HG03571 (cell line): ENCODE data around the gene RNF212.
"Not testable (repeated sequence)": the region's sequence is repeated elsewhere in the genome, so short reads cannot be mapped to it uniquely, and the experiment has no call there.

Experiments used
- ATAC-seq: cut with Tn5 transposase; IDR thresholded peaks from one replicate; pipeline ENCODE4 v1.9.1; 2021; ENCODE audit not compliant: unreplicated experiment

RNF212 gene

DNA sequence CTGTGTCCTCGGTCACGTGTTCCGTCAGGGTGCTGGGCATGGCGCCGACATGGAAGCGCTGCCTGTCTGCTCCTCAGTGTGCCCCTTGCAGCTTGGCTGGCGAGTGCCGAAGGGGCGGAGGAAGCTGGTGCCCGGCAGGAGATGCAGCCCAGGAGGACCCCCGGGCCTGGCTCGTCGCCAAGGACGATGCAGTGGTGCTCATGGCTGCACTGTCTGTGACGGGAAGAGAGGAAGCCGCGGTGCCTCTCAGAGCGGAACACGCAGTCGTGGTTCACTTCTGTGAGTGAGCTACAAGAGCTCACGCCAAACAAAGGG lies 63.8 kb downstream of the RNF212 start:
- ATAC-seq: no peak

DNA sequence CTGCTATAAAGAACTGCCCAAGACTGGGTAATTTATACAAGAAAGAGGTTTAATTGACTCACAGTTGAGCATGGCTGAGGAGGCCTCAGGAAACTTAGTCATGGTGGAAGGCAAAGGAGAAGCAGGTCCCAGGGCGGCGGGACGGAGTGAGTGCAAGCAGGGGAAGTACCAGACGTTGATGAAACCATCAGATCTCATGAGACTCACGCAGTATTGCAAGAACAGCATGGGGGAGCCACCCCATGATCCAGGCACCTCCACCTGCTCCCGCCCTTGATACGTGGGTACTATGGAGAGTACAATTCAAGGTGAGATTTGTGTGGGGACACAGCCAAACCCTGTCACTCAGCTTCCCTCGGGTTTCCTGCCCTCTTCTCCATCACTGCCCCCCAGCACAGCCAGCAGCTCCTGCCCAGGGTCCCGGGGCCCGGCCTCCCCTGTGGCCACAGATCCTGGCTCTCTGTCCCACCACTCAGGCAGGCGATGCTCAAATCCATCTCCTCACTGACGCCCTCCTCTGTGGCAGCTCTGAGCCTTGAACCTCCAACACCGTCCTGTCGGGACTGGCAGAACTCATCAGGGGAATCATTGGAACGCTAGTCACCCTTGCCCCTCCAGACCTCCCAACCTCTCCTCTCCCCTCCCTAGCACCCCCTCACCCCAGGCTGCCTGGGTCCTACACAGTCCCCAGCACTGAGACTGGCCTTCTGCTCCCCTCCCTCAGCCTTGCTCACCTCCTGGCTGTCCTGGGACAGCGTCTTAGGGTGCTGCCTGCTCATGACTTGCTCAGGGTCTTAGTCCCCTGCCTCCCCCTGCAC lies 64.4 kb downstream of the RNF212 start:
- ATAC-seq: no peak

DNA sequence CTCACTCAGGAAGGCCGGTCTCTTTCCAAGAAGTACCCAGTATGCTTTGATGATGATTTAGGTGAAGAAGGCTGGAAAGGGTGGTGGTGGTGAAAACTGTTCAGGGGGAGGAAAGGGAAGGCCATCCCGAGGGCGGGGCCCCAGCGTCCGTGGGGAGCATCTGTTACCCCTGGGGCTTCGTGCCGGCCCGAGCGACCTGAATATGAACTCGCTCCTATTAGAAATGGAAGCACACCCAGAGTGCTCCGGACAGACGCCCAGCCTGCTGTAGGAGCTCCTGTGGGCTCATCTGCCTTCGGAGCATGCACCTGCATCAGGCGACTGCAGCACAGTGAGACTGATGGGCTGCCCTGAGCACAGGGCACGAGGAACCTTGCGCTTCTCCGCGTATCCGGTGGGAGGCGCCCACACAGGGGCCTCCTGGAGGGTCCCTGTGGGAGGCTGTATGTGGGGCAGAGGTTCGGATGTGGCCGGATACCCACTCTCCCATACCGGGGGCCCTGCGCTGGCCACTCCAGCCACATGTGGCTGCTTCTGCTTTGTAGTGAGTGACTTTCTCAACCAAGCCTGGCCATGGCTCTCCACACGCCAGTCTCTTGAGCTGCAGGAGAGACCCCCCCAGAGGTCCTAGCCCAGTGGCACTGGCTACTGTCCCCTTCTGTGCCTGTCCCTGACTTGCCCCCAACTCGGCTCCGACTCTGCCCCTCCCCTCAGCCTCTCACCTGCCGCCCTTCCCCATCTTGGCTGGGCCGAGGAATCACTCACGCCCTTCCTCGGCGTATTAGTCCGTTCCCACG lies 65.2 kb downstream of the RNF212 start:
- no peak for ATAC-seq

DNA sequence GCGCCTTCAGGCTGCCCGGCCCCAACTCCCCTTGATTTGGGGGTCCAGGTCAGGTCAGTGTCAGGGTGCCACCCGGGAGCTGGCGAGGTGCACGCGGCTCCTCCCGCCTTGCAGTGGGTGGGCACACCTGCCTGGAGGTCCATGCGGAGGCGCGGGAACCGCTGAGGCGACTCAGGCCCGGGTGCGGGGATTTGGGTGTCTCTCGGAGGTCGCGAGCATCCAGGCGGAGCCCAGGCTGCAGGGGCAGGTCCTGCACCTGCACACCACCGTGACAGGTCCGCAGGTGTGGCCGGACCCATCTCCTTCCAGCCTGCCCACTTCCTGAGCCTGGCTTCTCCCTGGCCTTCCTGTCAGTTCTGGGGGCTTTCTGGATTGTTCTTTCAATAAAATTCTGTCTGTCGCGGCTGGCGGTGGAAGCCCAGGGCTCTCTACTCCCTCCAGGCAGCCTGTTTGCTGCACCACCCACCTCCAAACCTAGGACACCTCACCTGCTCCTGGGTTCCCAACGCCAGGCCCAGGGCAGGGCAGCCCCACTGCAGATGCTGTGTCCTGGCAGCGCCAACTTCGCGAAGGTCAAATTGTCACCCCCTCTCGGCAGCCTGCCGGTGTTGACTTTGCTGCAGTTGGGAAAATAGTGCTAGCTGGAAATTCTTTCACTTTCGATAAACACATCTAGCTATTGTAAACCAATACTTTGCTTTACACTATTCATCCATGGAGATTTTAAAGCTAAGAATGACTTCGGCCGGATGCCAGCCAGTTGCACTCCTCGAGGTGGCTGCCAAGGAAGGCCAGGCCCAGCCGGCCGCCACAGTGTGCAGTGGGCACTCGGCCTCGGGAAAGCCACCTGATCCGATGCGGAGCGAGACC lies 66.0 kb downstream of the RNF212 start:
- no peak for ATAC-seq

DNA sequence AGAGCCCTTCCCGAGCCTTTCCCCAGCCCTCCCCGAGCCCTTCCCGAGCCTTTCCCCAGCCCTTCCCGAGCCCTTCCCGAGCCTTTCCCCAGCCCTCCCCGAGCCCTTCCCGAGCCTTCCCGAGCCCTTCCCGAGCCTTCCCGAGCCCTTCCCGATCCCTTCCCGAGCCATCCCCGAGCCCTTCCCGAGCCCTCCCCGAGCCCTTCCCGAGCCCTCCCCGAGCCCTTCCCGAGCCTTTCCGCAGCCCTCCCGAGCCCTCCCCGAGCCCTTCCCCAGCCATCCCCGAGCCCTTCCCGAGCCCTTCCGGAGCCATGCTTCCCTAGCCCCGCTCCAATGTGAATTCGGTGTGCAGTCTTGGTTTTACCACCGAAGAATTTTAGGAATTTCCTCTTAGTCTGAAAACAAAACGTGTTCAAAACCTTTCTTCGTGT lies 66.8 kb downstream of the RNF212 start:
- not testable (repeated sequence) for ATAC-seq

DNA sequence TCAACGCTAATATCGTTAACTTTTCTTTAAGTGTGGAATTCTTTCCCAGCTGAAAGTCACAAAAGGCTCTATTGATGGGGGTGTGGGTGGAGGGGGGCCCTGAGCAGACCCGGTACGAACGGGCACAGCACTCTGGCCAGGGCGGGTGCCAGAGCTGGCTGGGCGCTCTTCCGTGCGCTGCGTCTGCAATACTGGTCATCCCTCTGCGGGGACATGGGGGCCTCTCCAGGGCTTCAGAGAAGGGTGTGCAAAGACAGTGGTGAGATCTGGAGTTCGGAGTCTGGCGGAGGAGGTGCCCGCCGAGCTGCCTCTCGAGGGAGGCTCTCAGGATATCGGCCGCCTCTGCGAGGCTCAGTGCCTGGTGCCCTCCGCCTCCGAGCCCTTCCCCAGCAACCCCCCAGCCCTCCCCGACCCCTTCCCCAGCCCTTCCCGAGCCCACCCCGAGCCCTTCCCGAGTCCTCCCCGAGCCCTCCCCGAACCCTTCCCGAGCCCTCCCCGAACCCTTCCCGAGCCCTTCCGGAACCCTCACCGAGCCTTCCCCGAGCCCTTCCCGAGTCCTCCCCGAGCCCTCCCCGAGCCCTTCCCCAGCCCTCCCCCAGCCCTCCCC lies 67.7 kb downstream of the RNF212 start:
- no peak for ATAC-seq

DNA sequence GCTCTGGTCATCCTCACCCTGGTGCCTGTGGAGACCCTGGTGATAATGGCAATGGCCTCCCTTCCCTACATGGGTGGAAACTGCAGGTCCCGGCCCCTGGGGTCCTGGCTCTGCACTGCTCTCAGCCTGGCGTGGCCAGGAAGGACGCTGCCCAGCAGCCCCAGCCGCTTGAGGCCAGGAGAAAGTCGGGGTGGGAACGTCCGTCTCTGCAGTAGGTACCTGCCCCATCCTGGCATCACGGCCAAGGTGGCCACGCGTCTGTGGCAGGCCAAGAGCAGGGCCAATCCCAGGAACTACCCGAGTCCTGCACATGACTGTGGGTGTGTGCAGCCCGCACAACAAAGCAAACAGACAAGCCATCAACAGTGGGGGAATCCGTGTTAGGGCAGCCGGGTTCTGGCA lies 68.2 kb downstream of the RNF212 start:
- no peak for ATAC-seq

DNA sequence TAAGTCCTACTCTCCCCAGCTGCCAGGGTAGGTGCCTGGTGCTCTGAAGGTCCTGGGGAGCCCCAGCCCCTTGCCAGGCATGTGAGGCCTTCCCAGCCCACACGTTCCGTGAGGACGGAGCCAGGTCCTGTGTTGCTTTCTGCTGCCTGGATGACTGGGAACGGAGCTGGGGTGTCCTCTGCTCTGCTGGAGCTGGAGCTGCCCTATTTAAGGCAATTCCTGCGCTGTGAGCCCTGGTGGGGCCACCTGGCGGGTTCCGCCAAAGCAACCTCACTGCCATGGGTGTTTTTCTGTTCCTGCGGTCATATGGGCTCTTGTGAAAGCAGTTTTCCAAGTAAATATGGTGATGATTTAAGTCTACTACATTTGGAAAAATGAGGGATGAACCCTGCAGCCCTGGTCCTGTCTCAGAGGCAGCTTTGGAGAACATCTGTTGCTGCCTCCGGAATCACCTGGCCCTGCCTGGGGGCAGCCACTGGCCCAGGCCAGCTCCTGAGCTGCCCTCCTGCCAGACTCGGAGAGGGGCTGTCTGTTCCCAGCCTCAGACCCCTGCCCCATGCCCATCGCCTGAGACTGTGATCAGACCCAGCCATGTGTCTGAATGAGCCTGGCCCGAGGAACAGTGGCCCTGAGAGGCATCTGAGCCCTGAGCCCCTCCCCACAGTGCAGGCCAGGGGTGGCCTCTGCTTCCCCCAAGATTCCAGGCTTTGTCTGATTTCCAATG lies 68.7 kb downstream of the RNF212 start:
- no peak for ATAC-seq

DNA sequence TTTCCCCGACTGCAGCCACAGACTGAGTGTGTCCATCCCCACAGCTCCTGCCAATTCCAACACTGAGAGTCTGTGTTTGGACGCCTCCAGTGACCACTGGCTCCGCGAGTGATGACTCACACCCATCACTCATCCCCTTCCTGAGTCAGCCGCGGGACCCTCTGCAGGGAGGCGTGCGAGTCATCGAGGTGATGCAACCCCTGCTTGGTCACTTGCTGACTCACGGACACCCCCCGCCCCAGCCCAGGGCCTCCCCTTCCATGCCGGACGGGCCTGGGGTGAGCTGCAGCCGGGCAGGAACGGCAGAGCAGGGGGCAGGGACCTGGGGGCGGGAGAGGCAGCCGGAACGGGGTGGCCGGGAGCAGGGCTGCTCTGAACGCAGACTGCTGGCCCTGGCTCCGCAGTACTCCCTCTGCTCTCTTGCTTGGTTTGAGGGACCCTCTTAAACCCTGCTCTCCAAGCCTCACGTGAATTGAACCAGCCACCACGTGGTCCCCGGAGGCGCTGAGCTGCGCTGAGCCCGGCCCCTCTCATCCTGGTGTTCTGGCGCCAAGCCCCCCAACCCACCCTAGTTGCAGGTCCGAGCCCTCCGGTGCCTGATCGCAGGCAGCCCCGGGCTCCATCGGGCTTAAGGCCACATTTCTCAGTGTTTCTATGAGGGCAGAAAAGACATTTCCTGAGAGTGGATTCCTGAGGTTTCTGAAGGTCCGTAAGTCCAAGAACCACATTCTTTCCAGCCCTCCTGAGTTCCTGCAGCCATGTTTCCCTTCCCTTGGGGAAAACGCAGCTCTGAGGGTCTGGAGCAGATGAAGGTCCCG lies 69.5 kb downstream of the RNF212 start:
- no peak for ATAC-seq

DNA sequence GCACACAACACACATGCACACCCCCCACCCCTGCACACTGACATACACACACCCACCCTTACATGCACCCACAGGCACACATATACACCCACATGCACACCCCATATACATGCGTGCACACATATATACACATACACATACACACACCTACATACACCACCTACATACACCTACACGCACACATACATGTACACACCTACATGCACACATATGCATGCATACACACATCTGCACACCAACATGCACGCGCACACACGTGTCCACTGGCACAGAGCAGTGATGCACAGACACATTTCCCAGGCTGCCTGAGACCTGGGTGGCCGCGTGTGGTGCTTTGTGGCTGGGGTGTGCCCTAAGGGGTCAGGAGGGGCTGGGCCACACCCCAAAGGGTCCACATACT lies 70.2 kb downstream of the RNF212 start:
- ATAC-seq: no peak

DNA sequence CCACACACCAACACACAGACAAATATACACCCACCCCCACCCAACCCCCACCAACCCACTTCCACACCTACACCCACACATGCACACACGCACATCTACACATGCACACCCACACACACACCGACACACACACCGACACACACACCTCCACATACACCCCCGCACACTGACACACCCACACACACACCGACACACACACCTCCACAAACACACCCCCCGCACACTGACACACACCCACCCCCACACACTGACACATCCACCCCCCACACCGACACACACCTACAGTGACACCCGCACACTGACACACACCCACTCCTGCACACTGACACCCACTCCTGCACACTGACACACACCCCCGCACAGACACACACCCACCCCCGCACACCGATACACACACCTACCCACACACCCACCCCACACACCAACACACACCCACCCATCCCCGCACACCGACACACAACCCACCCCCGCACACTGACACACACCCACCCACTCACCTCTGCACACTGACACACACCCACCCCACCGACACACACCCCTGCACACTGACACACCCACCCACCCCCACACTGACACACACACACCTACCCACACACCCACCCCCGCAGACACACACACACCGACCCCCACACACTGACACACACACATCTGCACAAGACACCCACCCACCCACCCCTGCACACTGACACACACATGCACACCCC lies 70.9 kb downstream of the RNF212 start:
- ATAC-seq: no peak

DNA sequence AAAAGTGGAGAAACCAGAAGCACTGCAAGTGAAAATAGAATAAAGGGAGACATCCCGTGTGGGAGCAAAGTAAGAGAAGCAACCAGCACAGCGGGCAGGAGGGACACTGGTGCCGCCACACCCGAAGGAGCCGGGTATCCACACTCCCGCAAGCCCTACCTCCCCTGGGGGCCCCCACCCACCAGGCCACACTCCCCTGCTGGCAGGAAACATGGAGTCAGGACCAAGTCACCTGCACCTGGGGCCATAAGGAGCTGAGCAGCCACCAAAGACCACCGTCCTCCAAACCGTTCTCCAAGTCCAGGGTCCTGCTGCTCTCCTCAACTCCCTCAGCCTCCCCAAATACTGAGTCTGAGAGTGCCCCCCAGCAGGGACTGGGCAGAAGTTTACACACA lies 71.4 kb downstream of the RNF212 start:
- no peak for ATAC-seq

DNA sequence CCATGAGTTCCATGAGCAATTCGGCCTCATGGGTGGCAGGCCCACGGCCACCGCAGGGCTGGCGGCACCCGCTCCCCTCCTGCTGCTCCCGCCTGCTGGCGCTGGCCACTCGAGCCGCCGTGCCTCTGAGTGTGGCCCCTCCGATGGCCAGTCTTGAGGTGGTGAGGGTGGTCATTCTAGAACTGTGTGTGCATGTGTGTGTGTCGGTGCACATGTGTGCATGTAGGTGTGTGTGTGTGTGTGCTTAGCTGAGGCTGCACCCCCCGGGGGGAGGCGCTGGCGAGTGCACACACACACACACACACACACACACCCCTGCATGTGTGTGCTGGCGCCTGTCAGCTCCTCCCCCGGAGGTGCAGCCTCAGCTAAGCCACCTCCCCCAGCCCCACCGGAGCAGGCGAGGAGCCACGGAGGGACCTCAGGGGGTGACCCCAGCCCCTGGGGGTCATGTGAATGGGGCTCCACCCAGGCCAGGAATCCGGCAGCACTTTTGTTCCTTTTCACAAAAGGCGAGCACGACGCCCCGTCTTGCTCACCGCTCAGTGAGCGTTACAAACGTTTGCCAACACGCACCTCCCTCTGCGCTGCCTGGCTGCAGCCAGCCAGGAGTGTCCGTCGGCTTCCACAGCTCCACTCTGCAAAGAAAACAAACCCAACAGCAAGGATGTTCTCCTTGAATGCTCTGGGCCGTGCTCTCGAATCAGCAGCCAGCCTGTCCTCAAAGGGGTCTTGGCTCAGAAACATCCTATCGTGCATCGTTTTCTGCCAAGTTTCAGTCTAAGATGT lies 72.0 kb downstream of the RNF212 start:
- no peak for ATAC-seq

DNA sequence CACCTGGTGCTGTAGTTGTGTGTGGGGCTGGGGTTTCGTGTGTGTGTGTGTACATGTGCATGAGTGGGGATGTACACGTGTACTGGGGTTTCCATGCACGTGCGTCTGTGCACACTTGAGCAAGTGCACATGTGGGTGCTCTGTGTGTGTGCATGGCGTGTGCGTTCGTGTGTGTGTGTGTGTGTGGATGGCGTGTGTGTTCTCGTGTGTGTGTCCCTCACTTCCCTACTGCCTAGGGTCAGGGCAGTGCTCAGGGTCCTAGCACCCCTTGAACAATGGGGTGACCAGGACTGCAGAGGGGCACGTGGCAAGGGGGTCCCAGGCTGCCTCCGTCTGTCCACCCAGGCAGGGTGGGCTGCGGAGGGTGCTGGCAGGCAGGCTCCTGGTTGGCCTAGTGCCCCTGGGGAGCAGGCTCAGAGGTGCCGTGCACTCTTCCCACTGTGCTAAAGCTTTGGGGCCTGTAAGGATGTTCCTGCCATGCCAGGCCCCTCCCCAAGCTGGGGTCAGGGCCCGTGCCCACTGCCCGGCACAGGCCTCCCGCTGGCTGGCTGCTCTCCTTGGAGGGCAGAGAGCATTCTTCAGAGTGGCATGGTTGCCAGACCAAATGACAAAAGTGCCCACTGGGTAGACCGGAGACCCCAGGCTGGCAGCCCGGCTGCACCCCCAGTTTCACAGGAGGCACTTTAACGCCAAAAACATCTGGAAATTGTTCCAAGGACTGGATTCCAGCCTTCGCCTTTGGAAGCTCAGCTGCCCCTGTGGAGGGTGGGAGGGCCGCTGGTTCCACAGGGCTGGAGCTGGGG lies 72.8 kb downstream of the RNF212 start:
- ATAC-seq: no peak

DNA sequence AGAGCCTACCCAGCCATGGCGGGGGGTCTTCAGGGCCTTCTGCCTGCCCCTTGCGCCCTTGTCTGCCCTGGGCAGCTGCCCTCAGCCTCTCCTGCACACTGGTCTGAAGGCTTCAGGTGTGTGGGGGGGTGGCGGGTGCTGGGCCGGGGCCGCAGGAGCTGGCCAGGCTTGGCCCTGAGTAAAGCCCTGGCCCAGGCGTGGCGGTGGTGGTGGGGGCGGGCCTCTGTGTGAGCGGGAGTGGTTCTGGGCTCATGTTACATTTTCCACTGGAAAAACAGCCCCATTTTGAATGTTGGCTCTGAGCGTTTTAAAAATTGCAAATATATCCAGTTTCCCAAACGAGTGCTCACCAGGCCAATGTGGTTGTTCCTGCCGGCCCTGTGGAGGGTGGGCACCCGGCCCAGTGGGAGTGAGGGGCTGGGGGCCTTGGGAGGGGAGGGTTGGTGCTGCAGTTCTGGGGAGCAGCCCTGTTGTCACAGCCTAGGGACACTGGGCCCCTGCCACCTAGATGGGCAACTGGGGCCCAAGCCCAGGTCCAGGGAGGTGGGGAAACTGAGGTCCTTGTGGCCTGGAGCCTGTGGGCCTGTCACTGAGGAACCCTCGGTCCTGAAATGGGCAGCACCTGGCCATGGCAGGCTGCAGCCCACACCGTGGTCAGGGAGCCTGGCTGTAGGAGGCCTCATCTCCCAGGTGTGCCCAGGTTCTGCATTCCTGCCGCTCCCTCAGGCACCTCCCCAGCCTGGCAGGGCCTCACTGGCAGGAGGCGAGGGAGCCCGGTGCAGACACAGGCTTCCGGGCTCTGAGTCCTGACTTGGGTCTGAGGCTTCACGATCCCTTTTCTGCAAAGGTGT lies 73.6 kb downstream of the RNF212 start:
- ATAC-seq: no peak

DNA sequence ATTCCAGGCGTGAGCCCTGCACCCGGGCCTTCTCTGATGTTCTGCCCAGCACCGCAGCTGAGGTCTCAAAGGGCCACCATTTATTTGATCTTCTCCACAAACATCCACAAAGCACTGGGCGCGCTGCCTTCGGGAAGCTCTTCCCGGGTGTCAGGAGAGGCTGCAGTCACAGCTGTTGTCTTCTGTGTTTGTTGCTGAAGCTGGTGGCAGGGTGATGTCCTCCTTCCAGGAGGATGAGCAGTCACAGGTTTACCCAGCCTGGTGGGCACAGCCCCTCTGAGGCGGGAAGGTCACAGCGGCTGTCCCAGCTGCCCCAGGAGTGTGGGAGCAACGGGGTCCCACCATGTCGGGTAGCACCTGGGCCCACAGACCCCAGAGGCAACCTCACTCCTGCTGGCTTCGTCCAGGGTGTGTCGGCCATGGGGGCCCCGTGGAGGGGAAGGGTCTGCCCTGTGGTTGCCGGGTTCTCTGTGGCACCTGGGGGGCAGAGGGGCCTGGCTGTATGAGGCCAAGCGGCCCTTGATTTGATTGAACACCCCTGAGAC lies 74.3 kb downstream of the RNF212 start:
- ATAC-seq: no peak
